Jurkat, Clone E6-1 (cell line): ENCODE data around the gene PCSK2.
A peak's percentile ranks its signal among the peaks of the same experiment; 100 is the strongest.

Experiments
- DNase-seq: peaks from one replicate; pipeline ENCODE4 v3.0.0-alpha.2; 2011; ENCODE audit warnings: low read depth, low spot score
- H3K4me3 ChIP-seq: 2 replicates; pipeline ENCODE4 v1.5.1; 2011; ENCODE audit warnings: mild to moderate bottlenecking, low read length, control low read depth, moderate library complexity

Gene PCSK2

DNA sequence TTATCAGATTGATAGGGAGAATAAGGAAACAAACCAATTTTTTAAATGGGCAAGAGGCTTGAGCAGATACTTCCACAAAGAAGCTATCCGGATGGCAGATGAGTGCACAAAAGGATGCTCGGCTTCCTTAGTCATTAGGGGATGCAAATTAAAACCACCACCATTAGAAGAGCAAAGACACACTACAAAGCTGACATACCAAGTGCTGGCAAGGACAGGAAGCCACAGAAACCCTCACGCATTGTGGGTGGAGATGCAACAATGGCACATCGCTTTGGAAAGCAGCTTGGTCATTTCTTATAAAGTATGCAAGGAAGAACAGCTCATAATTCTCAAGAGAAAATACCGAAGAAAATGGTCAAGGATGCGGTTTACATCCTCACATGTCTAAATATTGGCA is 284.6 kb downstream of the PCSK2 start:
- no peak overlapping the region for H3K4me3 ChIP-seq
- no peak for DNase-seq

DNA sequence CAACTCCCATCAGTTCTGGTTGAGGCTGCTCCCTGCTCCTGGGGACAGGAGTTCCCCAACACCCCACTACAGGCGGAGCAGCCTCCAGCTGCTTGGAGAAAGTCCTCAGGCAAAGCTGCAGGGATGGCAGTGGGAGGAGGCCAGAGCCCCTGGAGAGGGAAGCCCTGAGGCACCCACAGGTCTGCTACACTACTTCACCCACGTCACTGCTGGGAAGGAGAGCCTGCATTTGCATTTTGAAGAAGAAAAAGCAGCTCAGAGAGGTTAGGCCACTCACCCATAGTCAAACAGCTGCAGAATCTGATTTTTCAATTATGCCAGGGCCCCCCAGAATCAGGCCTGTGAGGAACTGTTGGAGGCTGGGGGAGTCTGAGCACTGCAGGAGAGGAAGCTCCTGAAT is 287.1 kb downstream of the PCSK2 start:
- H3K4me3 ChIP-seq, result no peak overlapping the region

GRCh38 chr20:17515053-17515452 is 288.2 kb downstream of the PCSK2 start:
- no peak for DNase-seq
- H3K4me3 ChIP-seq, result no peak overlapping the region

More for the DNA sequence above, 287.1 kb downstream of the PCSK2 start:
- DNase-seq, result no peak

- no peak overlapping the region for H3K4me3 ChIP-seq
- DNase-seq, result no peak
These were observed 291.7 kb downstream of the PCSK2 start for GRCh38 chr20:17518339-17519052.

DNA sequence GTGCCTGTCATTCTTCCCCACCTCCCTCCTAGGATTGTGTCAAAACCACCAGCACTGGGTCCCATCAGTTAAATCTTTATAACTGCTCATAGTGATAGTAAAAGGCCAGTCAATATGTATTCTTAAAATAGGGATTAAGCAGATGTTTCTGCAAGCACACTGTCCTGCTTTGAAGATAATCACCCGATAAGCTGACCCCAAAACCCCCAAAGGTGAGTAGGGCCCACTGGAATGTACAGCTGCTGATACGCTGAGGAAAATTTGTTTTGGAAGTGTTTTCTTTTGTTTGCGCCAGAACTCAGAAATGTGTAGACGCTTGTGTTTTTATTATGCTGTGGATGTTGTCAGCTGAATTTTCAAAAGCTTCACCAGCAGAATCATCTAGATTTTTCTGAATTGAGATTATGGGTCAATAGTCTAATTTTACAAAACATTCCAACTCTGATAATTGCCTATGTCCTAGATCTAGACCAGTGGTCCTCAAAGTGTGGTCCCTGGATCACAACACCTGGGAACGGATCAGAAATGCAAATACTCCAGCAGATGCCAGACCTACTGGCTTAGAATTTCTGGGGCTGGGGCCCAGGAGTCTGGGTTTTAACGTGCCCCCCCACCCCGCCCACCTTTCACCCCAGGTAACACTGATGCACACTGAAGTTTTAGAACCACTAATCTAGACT is 292.9 kb downstream of the PCSK2 start:
- DNase-seq, result no peak
- no peak overlapping the region for H3K4me3 ChIP-seq

- no peak overlapping the region for H3K4me3 ChIP-seq
- no peak for DNase-seq
These were observed 293.7 kb downstream of the PCSK2 start for GRCh38 chr20:17520583-17520982.

- H3K4me3 ChIP-seq, result no peak overlapping the region
- DNase-seq, result no peak
These were observed 295.7 kb downstream of the PCSK2 start for GRCh38 chr20:17522528-17522927.

- no peak overlapping the region for H3K4me3 ChIP-seq
- DNase-seq, result no peak
These were observed 296.5 kb downstream of the PCSK2 start for GRCh38 chr20:17523326-17523725.

DNA sequence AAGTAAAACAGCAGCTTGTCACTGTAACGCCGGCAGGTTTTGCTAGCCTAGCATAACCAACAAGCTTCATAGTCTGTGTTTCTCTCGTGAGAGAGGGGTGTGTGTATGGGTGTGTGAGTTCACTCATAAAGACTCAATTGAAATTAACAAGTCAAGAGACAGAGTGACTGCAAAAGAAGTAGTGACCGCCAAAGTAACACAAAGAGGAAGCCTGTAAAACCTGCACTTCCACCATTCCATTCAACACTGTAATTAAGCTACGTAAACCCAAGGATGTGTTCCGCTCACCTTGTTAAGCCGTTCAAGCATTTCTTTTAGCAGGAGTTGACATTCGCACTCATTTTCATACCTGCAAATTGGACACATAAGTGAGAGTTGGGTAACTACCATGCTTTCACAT is 297.7 kb downstream of the PCSK2 start:
- no peak overlapping the region for H3K4me3 ChIP-seq
- DNase-seq, result no peak

- DNase-seq, result no peak
- no peak overlapping the region for H3K4me3 ChIP-seq
These were observed 298.3 kb downstream of the PCSK2 start for GRCh38 chr20:17525132-17525531.

DNA sequence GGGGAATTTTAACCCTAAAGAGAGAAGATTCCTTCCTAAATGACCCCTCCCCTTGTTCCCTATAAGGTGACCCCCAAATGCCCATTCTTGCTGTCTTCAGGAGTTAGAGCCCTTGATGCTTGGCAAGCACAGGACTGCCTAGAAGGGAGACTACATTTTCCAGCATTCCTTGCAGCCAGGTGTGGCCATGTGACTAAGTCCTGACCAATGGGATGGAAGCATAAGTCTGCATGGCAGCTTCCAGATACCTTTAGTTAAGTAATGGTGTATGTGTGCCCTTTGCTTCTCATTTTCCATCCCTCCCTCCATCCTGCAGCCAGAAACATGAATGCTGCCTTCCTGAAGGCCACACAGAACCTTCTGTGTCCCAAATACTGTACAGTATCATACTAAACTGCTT is 298.8 kb downstream of the PCSK2 start:
- peak; percentile 42 for DNase-seq
- H3K4me3 ChIP-seq, result no peak overlapping the region

DNA sequence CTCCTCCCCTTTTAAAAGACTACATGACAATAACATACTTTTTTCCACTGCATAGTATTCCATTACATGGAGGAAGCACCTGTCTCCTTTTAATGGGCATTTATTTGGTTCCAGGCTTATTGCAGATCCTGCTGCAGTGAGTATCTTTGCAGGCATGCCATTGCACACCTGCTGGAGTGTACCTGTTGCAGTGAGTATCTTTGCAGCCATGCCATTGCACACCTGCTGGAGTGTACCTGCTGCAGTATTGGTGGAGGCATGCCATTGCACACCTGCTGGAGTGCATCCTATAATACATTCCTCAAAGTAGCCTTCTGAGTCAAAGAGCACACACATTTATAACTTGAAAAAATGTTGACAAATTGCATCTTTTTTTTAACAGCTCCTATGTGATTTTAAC is 302.7 kb downstream of the PCSK2 start:
- no peak overlapping the region for H3K4me3 ChIP-seq
- no peak for DNase-seq

GRCh38 chr20:17530153-17530552 is 303.3 kb downstream of the PCSK2 start:
- DNase-seq, result no peak
- no peak overlapping the region for H3K4me3 ChIP-seq

DNA sequence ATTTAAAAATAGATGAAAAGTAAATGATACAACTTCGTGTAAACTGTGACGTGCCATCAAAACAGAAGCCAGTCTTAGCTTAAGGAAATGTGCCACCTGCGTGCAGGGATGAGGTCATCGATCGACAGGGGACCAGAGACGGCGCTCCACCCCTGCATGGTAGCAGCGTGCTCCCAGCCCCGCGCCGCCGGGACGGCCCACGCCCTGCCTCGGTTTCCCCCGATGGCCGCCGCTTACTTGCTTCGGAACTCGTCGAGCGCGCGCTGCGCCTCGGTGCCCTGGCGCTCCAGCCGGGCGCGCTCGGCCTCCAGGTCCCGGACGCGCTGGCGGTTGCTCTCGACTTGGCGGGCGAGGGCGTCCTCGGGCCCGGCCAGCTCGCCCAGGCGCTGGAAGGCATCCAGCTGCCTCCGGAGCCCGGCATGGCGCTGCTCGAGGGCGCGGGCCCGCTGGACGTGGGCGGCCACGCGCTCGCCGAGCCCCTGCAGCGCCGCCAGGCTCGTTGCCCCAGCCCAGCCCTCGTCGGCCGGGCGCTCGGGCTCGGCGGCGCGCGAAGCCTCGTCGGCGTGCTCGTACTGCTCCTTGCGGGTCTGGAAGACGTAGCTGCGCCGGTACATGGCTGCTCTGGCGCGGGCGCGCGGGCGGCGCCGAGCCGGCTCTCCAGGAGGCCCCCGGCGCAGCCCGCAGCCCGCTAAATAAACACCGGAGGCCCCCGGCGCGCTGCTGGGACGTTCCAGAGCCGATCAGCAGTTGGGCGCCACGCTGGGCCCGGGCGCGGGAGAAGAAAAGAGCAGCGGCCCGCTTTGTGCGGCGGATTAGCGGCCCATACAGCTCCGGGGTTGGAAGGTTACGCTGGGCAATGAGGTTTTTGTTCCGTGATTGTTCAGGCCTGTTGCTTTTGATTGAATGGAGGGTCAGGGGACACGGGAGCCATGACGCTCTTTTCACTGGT is 304.1 kb downstream of the PCSK2 start, which contains the start of gene BFSP1:
TSS of gene BFSP1 (minus strand) at position 664 of the 949 bp plus-strand sequence. CDS start at position 614, 50 bp downstream.
- H3K4me3 ChIP-seq, result peak within 1 kb of the TSS; percentile 53
- DNase-seq, result peak; percentile 54

DNA sequence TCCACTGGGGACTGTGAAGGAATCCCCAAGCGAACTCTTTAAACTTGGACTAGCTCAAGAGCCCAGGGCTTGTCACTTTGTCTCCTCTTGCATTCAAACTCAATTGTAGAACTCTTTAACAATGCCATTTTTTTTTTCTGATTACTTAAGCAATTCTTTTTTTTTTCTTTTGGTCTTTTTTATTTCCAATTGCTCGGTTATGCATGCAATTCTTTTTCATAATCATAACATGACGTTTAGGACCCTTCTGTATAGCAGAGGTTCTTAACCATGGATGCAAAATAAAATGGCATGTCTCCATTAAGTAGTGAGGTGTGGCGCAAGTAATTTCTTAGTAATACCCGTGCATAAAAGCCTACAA is 304.8 kb downstream of the PCSK2 start:
- peak overlapping the region; percentile 53 for H3K4me3 ChIP-seq
- no peak for DNase-seq

DNA sequence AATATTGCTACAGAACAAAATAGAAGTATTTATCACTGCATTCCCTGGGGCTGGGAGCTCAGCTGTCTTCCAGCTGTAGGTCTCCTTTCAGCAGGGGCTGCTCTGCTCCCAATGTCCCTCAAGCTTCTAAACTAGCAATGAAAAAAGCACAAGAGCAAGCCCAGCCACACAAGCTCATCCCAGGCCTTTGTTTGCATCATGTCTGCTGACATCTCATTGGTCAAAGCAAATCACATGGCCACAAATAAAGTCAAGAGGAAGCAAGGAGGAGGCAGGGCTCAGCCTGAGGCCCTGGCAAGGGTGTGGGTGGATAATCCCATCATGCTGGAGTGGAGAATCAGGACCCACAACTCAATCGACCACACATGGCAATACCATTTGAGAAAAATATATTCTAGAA is 306.6 kb downstream of the PCSK2 start:
- no peak overlapping the region for H3K4me3 ChIP-seq
- DNase-seq, result peak; percentile 70

DNA sequence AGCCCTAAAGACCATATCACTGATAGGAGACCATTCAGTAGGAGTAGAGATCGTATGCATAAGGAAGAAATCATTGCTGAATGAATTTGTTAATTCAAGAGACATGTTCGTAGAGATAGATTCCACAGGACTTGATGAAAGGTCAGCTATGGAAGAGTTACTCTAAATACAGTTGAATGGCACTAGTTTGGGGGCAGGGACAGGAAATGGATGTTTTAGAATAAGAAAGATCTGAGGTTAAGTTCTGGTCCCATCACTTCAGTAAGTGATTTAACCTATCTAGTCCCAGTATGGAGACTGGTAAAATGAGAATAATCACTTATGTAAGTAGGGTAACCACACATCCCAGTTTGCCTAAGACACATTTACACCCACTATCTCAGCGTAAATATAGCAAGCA is 307.2 kb downstream of the PCSK2 start:
- DNase-seq, result no peak
- H3K4me3 ChIP-seq, result no peak overlapping the region
